GM21723 (cell line): Measurements from ENCODE around the gene ATP4B.

Experiments used
- ATAC-seq: cut with Tn5 transposase; IDR thresholded peaks from one replicate; pipeline ENCODE4 v1.9.1; 2021; ENCODE audit warnings: mild to moderate bottlenecking, moderate library complexity; ENCODE audit not compliant: unreplicated experiment

Gene ATP4B

GRCh38 chr13:113656831-113657671 lies 947 bp downstream of the ATP4B start:
- ATAC-seq, result no peak

GRCh38 chr13:113656003-113656588 lies 1.9 kb downstream of the ATP4B start:
- ATAC-seq, result no peak

GRCh38 chr13:113655346-113656002 lies 2.5 kb downstream of the ATP4B start:
- ATAC-seq, result no peak

- no peak for ATAC-seq
Observed at GRCh38 chr13:113654591-113655345, 3.2 kb downstream of the ATP4B start.

GRCh38 chr13:113654175-113654560 lies 3.8 kb downstream of the ATP4B start:
- ATAC-seq, result no peak

- no peak for ATAC-seq
Observed at GRCh38 chr13:113653264-113654174, 4.5 kb downstream of the ATP4B start.

GRCh38 chr13:113652404-113653263 lies 5.4 kb downstream of the ATP4B start:
- ATAC-seq, result no peak

- no peak for ATAC-seq
Observed at GRCh38 chr13:113651511-113652403, 6.2 kb downstream of the ATP4B start.

- no peak for ATAC-seq
Observed at GRCh38 chr13:113650731-113651148, 7.3 kb downstream of the ATP4B start.

GRCh38 chr13:113650275-113650674 lies 7.7 kb downstream of the ATP4B start:
- ATAC-seq, result no peak

GRCh38 chr13:113649212-113649611 lies 8.8 kb downstream of the ATP4B start:
- ATAC-seq, result no peak

- no peak for ATAC-seq
Observed at GRCh38 chr13:113648216-113648610, 9.8 kb downstream of the ATP4B start.

GRCh38 chr13:113647351-113648215 lies 10.4 kb downstream of the ATP4B start:
- no peak for ATAC-seq

GRCh38 chr13:113646921-113647340 lies 11.1 kb downstream of the ATP4B start:
- no peak for ATAC-seq

GRCh38 chr13:113646376-113646775 lies 11.6 kb downstream of the ATP4B start:
- no peak for ATAC-seq

GRCh38 chr13:113645329-113645728 lies 12.7 kb downstream of the ATP4B start:
- ATAC-seq, result no peak

- ATAC-seq, result no peak
Observed at GRCh38 chr13:113644800-113645199, 13.2 kb downstream of the ATP4B start.
